ENCODE results near the gene SLC39A10.

The SLC39A10 gene

DNA sequence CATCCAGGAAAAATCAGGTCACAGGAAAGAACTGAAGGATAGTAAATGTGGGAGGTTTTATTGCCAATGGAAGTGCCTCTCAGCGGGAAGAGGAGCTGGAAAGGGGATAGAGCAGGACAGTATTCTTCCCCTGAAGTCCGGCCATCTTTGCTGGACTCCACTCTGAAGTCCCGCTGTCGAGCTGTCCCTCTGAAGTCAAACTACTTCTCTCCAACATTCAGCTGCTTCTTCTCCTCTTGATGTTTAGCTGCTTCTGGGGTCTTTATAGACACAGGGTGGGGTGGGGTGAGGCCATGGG, 23.5 kb upstream of the SLC39A10 start:
- Histone ChIP-seq H3K27me3 (ENCODE audit: control insufficient read depth in 3 of 3, insufficient read depth in 3 of 3, low read depth in 1 of 3, low read length in 3 of 3) (no peaks in the 10 kb centered on the region), H2AK5ac (ENCODE audit: low read depth, low read length) (no peak overlapping the region), H3K18ac (ENCODE audit: low read length) (no peak overlapping the region), H3K4me2 (ENCODE audit: insufficient read depth, low read length, poor library complexity, severe bottlenecking) (no peak overlapping the region), H3K14ac (ENCODE audit: low read length) (no peak overlapping the region), H2BK5ac (ENCODE audit: low read length) (no peak overlapping the region), H3K4me3 (ENCODE audit: low read length in 2 of 2) (no peak overlapping the region), H2BK120ac (ENCODE audit: low read depth, low read length) (no peak overlapping the region), H3K23ac (ENCODE audit: low read depth, low read length, poor library complexity) (no peak overlapping the region), H2BK12ac (ENCODE audit: low read length) (no peak overlapping the region), H3K4me1 (ENCODE audit: control insufficient read depth in 2 of 2, insufficient read depth in 1 of 2, low read depth in 1 of 2, low read length in 2 of 2) (peaks cover 0 to 2% of the 10 kb centered on the region in 2 donors), H3K9ac (ENCODE audit: low read depth, low read length, poor library complexity) (no peak overlapping the region), H2AFZ (ENCODE audit: low read length) (peak overlapping the region; percentile 13), H4K91ac (ENCODE audit: low read depth, low read length, poor library complexity) (no peak overlapping the region), H3K9me3 (replicated peaks in 1 of 2; ENCODE audit: control insufficient read depth in 2 of 2, insufficient read depth in 1 of 2, low read depth in 1 of 2, low read length in 2 of 2) (peaks cover 0 to 2% of the 10 kb centered on the region in 2 donors), H3K27ac (replicated peaks; ENCODE audit: low read length) (no peak overlapping the region), H3K36me3 (replicated peaks in 1 of 2; ENCODE audit: control insufficient read depth in 2 of 2, insufficient read depth in 2 of 2, low read length in 2 of 2) (no peaks in the 10 kb centered on the region), H4K8ac (ENCODE audit: low read depth, low read length) (no peak overlapping the region), H3K79me1 (ENCODE audit: low read depth, low read length) (no peaks in the 10 kb centered on the region), H3K4ac (ENCODE audit: low read length) (no peak overlapping the region), H2BK15ac (ENCODE audit: low read length) (no peak overlapping the region)
- WGBS, 2 donors (ENCODE audit: extremely low coverage in 2 of 2, insufficient read length in 2 of 2, insufficient replicate concordance in 1 of 2): no CpG with 5 or more reads among the region's 4 CpGs
- DNase-seq (ENCODE audit: low spot score): no peak

DNA sequence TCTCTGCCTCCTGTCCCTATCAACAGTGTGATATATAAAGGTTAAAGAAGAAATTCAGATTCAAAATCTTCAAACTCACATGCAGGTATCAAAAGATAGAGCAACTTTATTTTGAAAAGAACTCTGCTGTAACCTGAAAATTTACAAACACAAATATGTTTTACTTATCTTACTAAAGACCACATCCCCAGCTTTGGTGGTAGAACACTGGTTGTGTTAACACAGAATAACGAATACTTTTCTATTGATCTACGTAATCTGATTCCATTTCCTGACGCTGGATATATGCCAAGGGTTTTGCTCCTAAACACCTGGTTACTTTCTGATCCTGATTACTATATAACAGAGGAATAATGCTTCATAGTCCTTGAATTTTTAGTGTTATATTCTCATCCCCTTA, 23.1 kb upstream of the SLC39A10 start:
- WGBS, 2 donors (ENCODE audit: extremely low coverage in 2 of 2, insufficient read length in 2 of 2, insufficient replicate concordance in 1 of 2): no CpG with 5 or more reads among the region's 3 CpGs
- Histone ChIP-seq H3K27me3 (ENCODE audit: control insufficient read depth in 3 of 3, insufficient read depth in 3 of 3, low read depth in 1 of 3, low read length in 3 of 3) (no peaks in the 10 kb centered on the region), H2AK5ac (ENCODE audit: low read depth, low read length) (no peak overlapping the region), H3K18ac (ENCODE audit: low read length) (no peak overlapping the region), H3K4me2 (ENCODE audit: insufficient read depth, low read length, poor library complexity, severe bottlenecking) (no peak overlapping the region), H2BK12ac (ENCODE audit: low read length) (no peak overlapping the region), H3K36me3 (replicated peaks in 1 of 2; ENCODE audit: control insufficient read depth in 2 of 2, insufficient read depth in 2 of 2, low read length in 2 of 2) (no peaks in the 10 kb centered on the region), H2BK120ac (ENCODE audit: low read depth, low read length) (no peak overlapping the region), H3K4me3 (ENCODE audit: low read length in 2 of 2) (no peak overlapping the region), H2BK5ac (ENCODE audit: low read length) (no peak overlapping the region), H3K27ac (replicated peaks; ENCODE audit: low read length) (no peak overlapping the region), H2BK15ac (ENCODE audit: low read length) (no peak overlapping the region), H4K91ac (ENCODE audit: low read depth, low read length, poor library complexity) (no peak overlapping the region), H3K79me1 (ENCODE audit: low read depth, low read length) (no peaks in the 10 kb centered on the region), H3K9ac (ENCODE audit: low read depth, low read length, poor library complexity) (no peak overlapping the region), H3K23ac (ENCODE audit: low read depth, low read length, poor library complexity) (no peak overlapping the region), H2AFZ (ENCODE audit: low read length) (no peak overlapping the region), H3K14ac (ENCODE audit: low read length) (no peak overlapping the region), H3K9me3 (replicated peaks in 1 of 2; ENCODE audit: control insufficient read depth in 2 of 2, insufficient read depth in 1 of 2, low read depth in 1 of 2, low read length in 2 of 2) (peaks cover 0 to 2% of the 10 kb centered on the region in 2 donors), H3K4me1 (ENCODE audit: control insufficient read depth in 2 of 2, insufficient read depth in 1 of 2, low read depth in 1 of 2, low read length in 2 of 2) (peaks cover 0 to 2% of the 10 kb centered on the region in 2 donors), H4K8ac (ENCODE audit: low read depth, low read length) (no peak overlapping the region), H3K4ac (ENCODE audit: low read length) (no peak overlapping the region)
- no peak for DNase-seq (ENCODE audit: low spot score)

GRCh38 chr2:195636890-195637289, 20.1 kb upstream of the SLC39A10 start:
- no peak overlapping the region for H3K23ac ChIP-seq (ENCODE audit: low read depth, low read length, poor library complexity)
- no peak overlapping the region for H2AFZ ChIP-seq (ENCODE audit: low read length)
- H2BK120ac ChIP-seq (ENCODE audit: low read depth, low read length): no peak overlapping the region
- no peak overlapping the region for H2BK15ac ChIP-seq (ENCODE audit: low read length)
- H3K9ac ChIP-seq (ENCODE audit: low read depth, low read length, poor library complexity): no peak overlapping the region
- H3K4me3 ChIP-seq (ENCODE audit: low read length in 2 of 2): no peak overlapping the region
- H4K8ac ChIP-seq (ENCODE audit: low read depth, low read length): no peak overlapping the region
- no peak overlapping the region for H4K91ac ChIP-seq (ENCODE audit: low read depth, low read length, poor library complexity)
- H3K4me1 ChIP-seq (ENCODE audit: control insufficient read depth in 2 of 2, insufficient read depth in 1 of 2, low read depth in 1 of 2, low read length in 2 of 2): peaks cover 0 to 4% of the 10 kb centered on the region in 2 donors
- H3K36me3 ChIP-seq (replicated peaks in 1 of 2; ENCODE audit: control insufficient read depth in 2 of 2, insufficient read depth in 2 of 2, low read length in 2 of 2): no peaks in the 10 kb centered on the region
- no peak overlapping the region for H2AK5ac ChIP-seq (ENCODE audit: low read depth, low read length)
- no peak for DNase-seq (ENCODE audit: low spot score)
- no peaks in the 10 kb centered on the region for H3K27me3 ChIP-seq (ENCODE audit: control insufficient read depth in 3 of 3, insufficient read depth in 3 of 3, low read depth in 1 of 3, low read length in 3 of 3)
- no peak overlapping the region for H3K18ac ChIP-seq (ENCODE audit: low read length)
- no peak overlapping the region for H3K4ac ChIP-seq (ENCODE audit: low read length)
- H2BK12ac ChIP-seq (ENCODE audit: low read length): no peak overlapping the region
- H3K9me3 ChIP-seq (replicated peaks in 1 of 2; ENCODE audit: control insufficient read depth in 2 of 2, insufficient read depth in 1 of 2, low read depth in 1 of 2, low read length in 2 of 2): peaks cover 0 to 2% of the 10 kb centered on the region in 2 donors
- H3K79me1 ChIP-seq (ENCODE audit: low read depth, low read length): no peaks in the 10 kb centered on the region
- no peak overlapping the region for H3K27ac ChIP-seq (replicated peaks; ENCODE audit: low read length)
- no peak overlapping the region for H2BK5ac ChIP-seq (ENCODE audit: low read length)
- H3K4me2 ChIP-seq (ENCODE audit: insufficient read depth, low read length, poor library complexity, severe bottlenecking): no peak overlapping the region
- H3K14ac ChIP-seq (ENCODE audit: low read length): no peak overlapping the region

GRCh38 chr2:195638750-195639149, 18.3 kb upstream of the SLC39A10 start:
- no peak overlapping the region for H2BK15ac ChIP-seq (ENCODE audit: low read length)
- H3K9ac ChIP-seq (ENCODE audit: low read depth, low read length, poor library complexity): no peak overlapping the region
- H3K4ac ChIP-seq (ENCODE audit: low read length): no peak overlapping the region
- H2BK12ac ChIP-seq (ENCODE audit: low read length): no peak overlapping the region
- no peak overlapping the region for H3K27ac ChIP-seq (replicated peaks; ENCODE audit: low read length)
- H2AK5ac ChIP-seq (ENCODE audit: low read depth, low read length): no peak overlapping the region
- DNase-seq (ENCODE audit: low spot score): no peak
- H4K91ac ChIP-seq (ENCODE audit: low read depth, low read length, poor library complexity): no peak overlapping the region
- H3K36me3 ChIP-seq (replicated peaks in 1 of 2; ENCODE audit: control insufficient read depth in 2 of 2, insufficient read depth in 2 of 2, low read length in 2 of 2): no peaks in the 10 kb centered on the region
- no peak overlapping the region for H3K18ac ChIP-seq (ENCODE audit: low read length)
- no peak overlapping the region for H2AFZ ChIP-seq (ENCODE audit: low read length)
- no peak overlapping the region for H3K4me3 ChIP-seq (ENCODE audit: low read length in 2 of 2)
- no peaks in the 10 kb centered on the region for H3K27me3 ChIP-seq (ENCODE audit: control insufficient read depth in 3 of 3, insufficient read depth in 3 of 3, low read depth in 1 of 3, low read length in 3 of 3)
- no peak overlapping the region for H3K4me2 ChIP-seq (ENCODE audit: insufficient read depth, low read length, poor library complexity, severe bottlenecking)
- no CpG with 5 or more reads among the region's 4 CpGs for WGBS, 2 donors (ENCODE audit: extremely low coverage in 2 of 2, insufficient read length in 2 of 2, insufficient replicate concordance in 1 of 2)
- no peak overlapping the region for H3K23ac ChIP-seq (ENCODE audit: low read depth, low read length, poor library complexity)
- no peak overlapping the region for H2BK5ac ChIP-seq (ENCODE audit: low read length)
- H3K4me1 ChIP-seq (ENCODE audit: control insufficient read depth in 2 of 2, insufficient read depth in 1 of 2, low read depth in 1 of 2, low read length in 2 of 2): peaks cover 0 to 4% of the 10 kb centered on the region in 2 donors
- H3K79me1 ChIP-seq (ENCODE audit: low read depth, low read length): no peaks in the 10 kb centered on the region
- no peak overlapping the region for H4K8ac ChIP-seq (ENCODE audit: low read depth, low read length)
- H3K9me3 ChIP-seq (replicated peaks in 1 of 2; ENCODE audit: control insufficient read depth in 2 of 2, insufficient read depth in 1 of 2, low read depth in 1 of 2, low read length in 2 of 2): no peaks in the 10 kb centered on the region
- no peak overlapping the region for H2BK120ac ChIP-seq (ENCODE audit: low read depth, low read length)
- H3K14ac ChIP-seq (ENCODE audit: low read length): no peak overlapping the region
